Cardiac fibroblast (primary cell): ENCODE measurements around the gene TAS2R30.

Experiments used
- DNase-seq, 2 donors: peaks; one replicate each; pipeline versions ENCODE4 v3.0.0 to v3.0.0-alpha.2; 2010; ENCODE audit warnings: low read depth in 2 of 2
- H3K4me3 ChIP-seq, 2 donors: replicated peaks in 1 of 2; 1 replicate in 1 of 2; 2 replicates in 1 of 2; pipeline ENCODE4 v1.5.1; 2011; ENCODE audit warnings: low read depth in 2 of 2, low read length in 2 of 2, mild to moderate bottlenecking in 2 of 2, moderate library complexity in 1 of 2
- CTCF ChIP-seq: IDR thresholded peaks from one replicate; pipeline ENCODE4 v1.5.1; 2011; ENCODE audit warnings: low read depth, mild to moderate bottlenecking, low read length, inconsistent platforms

TAS2R30 gene

GRCh38 chr12:11134305-11134704, at the start of gene TAS2R30:
Gene TAS2R30 (minus strand): TSS chr12:11134644. CDS start chr12:11134244, 400 bp downstream.
- no peak for DNase-seq
- no peak within 1 kb of the TSS for H3K4me3 ChIP-seq
- TF ChIP-seq CTCF, result no peak

GRCh38 chr12:11183011-11183410, 48.6 kb upstream of the TAS2R30 start:
- H3K4me3 ChIP-seq, result no peak overlapping the region
- no peak for DNase-seq
- TF ChIP-seq CTCF, result no peak

GRCh38 chr12:11182529-11182928, 48.1 kb upstream of the TAS2R30 start:
- no peak for TF ChIP-seq CTCF
- DNase-seq, result no peak
- no peak overlapping the region for H3K4me3 ChIP-seq

- no peak for DNase-seq
- no peak for TF ChIP-seq CTCF
Measured at GRCh38 chr12:11178250-11178649, 43.8 kb upstream of the TAS2R30 start.

GRCh38 chr12:11174022-11174421, 39.6 kb upstream of the TAS2R30 start:
- no peak overlapping the region for H3K4me3 ChIP-seq
- peak in 1 of 2 donors; percentile 27 for DNase-seq
- no peak for TF ChIP-seq CTCF

More at GRCh38 chr12:11178250-11178649, 43.8 kb upstream of the TAS2R30 start:
- no peak overlapping the region for H3K4me3 ChIP-seq

- no peak for TF ChIP-seq CTCF
- peak; percentile 34 to 47 for DNase-seq
- H3K4me3 ChIP-seq, result peak overlapping the region; percentile 75 to 83
Measured at GRCh38 chr12:11171969-11172675, 37.7 kb upstream of the TAS2R30 start.
